Stomach smooth muscle (tissue), 2 donors: Measurements from ENCODE around the gene CFAP97D2.

Experiments used
- H3K27ac ChIP-seq: one replicate; pipeline ENCODE4 v1.7.0; 2013; ENCODE audit warnings: mild to moderate bottlenecking, low read length, inconsistent platforms
- H3K27me3 ChIP-seq, 2 donors: one replicate each; pipeline ENCODE4 v1.7.0; 2013; ENCODE audit warnings: low read length in 2 of 2; ENCODE audit not compliant: insufficient read depth in 2 of 2, control insufficient read depth in 1 of 2
- H3K36me3 ChIP-seq, 2 donors: one replicate each; pipeline ENCODE4 v1.7.0; 2013; ENCODE audit warnings: low read length in 2 of 2; ENCODE audit not compliant: control insufficient read depth in 2 of 2, insufficient read depth in 2 of 2
- H3K4me1 ChIP-seq: one replicate; pipeline ENCODE4 v1.7.0; 2013; ENCODE audit warnings: low read length; ENCODE audit not compliant: control insufficient read depth, insufficient read depth
- H3K4me3 ChIP-seq, 2 donors: one replicate each; pipeline ENCODE4 v1.7.0; 2013; ENCODE audit warnings: low read length in 2 of 2
- H3K9ac ChIP-seq, 2 donors: one replicate each; pipeline ENCODE4 v1.7.0; 2013; ENCODE audit warnings: low read length in 2 of 2, mild to moderate bottlenecking in 1 of 2
- H3K9me3 ChIP-seq, 2 donors: one replicate each; pipeline ENCODE4 v1.7.0; 2013; ENCODE audit warnings: low read length in 2 of 2; ENCODE audit not compliant: control insufficient read depth in 2 of 2
- donor health status: healthy.
- donor health status: Pancreatic carcinoma.

CFAP97D2 gene

GRCh38 chr13:114134944-114135610 lies 44.0 kb upstream of the CFAP97D2 start:
- peaks cover 23% of the 10 kb centered on the region for H3K4me1 ChIP-seq
- no peaks in the 10 kb centered on the region for H3K36me3 ChIP-seq
- H3K27me3 ChIP-seq, result no peaks in the 10 kb centered on the region
- H3K4me3 ChIP-seq, result no peak overlapping the region
- no peaks in the 10 kb centered on the region for H3K9me3 ChIP-seq
- H3K9ac ChIP-seq, result no peak overlapping the region
- no peak overlapping the region for H3K27ac ChIP-seq

GRCh38 chr13:114135731-114136171 lies 43.3 kb upstream of the CFAP97D2 start:
- Histone ChIP-seq H3K27me3 (no peaks in the 10 kb centered on the region), H3K9ac (no peak overlapping the region), H3K4me1 (peaks cover 16% of the 10 kb centered on the region), H3K9me3 (no peaks in the 10 kb centered on the region), H3K36me3 (no peaks in the 10 kb centered on the region), H3K27ac (no peak overlapping the region), H3K4me3 (no peak overlapping the region)

DNA sequence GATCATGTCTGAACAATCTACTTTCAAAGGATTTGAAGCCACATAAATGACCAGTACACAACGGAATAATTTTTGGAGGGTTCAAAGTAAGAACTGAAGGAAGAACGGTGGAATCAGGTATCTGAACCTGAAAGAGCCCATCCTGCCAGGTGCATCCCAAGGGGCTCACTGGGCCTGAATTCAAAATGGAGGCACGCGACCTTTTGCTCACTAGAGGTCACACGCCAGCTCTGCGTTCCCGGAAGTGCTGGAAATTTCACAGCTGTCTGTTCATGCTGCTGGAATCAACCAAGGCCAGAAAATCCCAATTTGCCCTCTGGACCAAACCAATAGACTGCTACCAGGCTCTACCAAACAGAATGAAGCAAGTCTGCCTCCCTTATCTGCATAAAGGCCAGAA lies 42.5 kb upstream of the CFAP97D2 start:
- no peaks in the 10 kb centered on the region for H3K9me3 ChIP-seq
- no peaks in the 10 kb centered on the region for H3K27me3 ChIP-seq
- no peak overlapping the region for H3K27ac ChIP-seq
- no peaks in the 10 kb centered on the region for H3K36me3 ChIP-seq
- H3K9ac ChIP-seq, result no peak overlapping the region
- no peak overlapping the region for H3K4me3 ChIP-seq
- H3K4me1 ChIP-seq, result peaks cover 8% of the 10 kb centered on the region

GRCh38 chr13:114140131-114140905 lies 38.7 kb upstream of the CFAP97D2 start:
- peaks cover 6% of the 10 kb centered on the region for H3K4me1 ChIP-seq
- H3K4me3 ChIP-seq, result no peak overlapping the region
- H3K36me3 ChIP-seq, result no peaks in the 10 kb centered on the region
- H3K27ac ChIP-seq, result no peak overlapping the region
- H3K27me3 ChIP-seq, result no peaks in the 10 kb centered on the region
- no peaks in the 10 kb centered on the region for H3K9me3 ChIP-seq
- no peak overlapping the region for H3K9ac ChIP-seq

- no peaks in the 10 kb centered on the region for H3K36me3 ChIP-seq
- H3K27ac ChIP-seq, result no peak overlapping the region
- H3K4me3 ChIP-seq, result no peak overlapping the region
- no peak overlapping the region for H3K9ac ChIP-seq
- no peaks in the 10 kb centered on the region for H3K9me3 ChIP-seq
- no peaks in the 10 kb centered on the region for H3K27me3 ChIP-seq
- H3K4me1 ChIP-seq, result peaks cover 6% of the 10 kb centered on the region
These were observed 38.2 kb upstream of the CFAP97D2 start for GRCh38 chr13:114140906-114141250.

GRCh38 chr13:114141261-114141996 lies 37.6 kb upstream of the CFAP97D2 start:
- Histone ChIP-seq H3K27ac (no peak overlapping the region), H3K27me3 (no peaks in the 10 kb centered on the region), H3K36me3 (no peaks in the 10 kb centered on the region), H3K9me3 (no peaks in the 10 kb centered on the region), H3K4me3 (no peak overlapping the region), H3K9ac (no peak overlapping the region), H3K4me1 (peaks cover 6% of the 10 kb centered on the region)

DNA sequence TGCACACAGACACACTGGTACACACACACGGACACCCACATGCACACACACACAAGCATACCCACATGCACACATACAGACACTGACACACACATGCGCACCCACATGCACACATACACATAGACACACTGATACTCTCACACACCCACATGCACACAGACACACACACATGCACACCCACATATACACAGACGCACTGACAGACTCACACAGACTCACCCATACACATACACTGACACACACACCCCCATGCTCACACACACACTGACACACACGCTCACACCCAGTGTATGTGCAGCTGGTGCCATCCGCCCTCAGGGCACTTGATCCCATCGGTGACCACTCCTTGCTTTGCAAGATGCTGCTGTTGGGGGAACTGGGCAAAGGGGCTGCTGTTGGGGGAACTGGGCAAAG lies 36.9 kb upstream of the CFAP97D2 start:
- H3K9ac ChIP-seq, result no peak overlapping the region
- no peaks in the 10 kb centered on the region for H3K27me3 ChIP-seq
- H3K27ac ChIP-seq, result no peak overlapping the region
- H3K4me1 ChIP-seq, result peaks cover 6% of the 10 kb centered on the region
- H3K36me3 ChIP-seq, result no peaks in the 10 kb centered on the region
- no peaks in the 10 kb centered on the region for H3K9me3 ChIP-seq
- no peak overlapping the region for H3K4me3 ChIP-seq

- H3K36me3 ChIP-seq, result no peaks in the 10 kb centered on the region
- H3K27ac ChIP-seq, result no peak overlapping the region
- H3K27me3 ChIP-seq, result no peaks in the 10 kb centered on the region
- H3K9me3 ChIP-seq, result no peaks in the 10 kb centered on the region
- H3K4me3 ChIP-seq, result no peak overlapping the region
- no peak overlapping the region for H3K9ac ChIP-seq
- H3K4me1 ChIP-seq, result peaks cover 6% of the 10 kb centered on the region
These were observed 36.2 kb upstream of the CFAP97D2 start for GRCh38 chr13:114142640-114143490.

GRCh38 chr13:114143806-114144605 lies 35.1 kb upstream of the CFAP97D2 start:
- no peak overlapping the region for H3K27ac ChIP-seq
- no peaks in the 10 kb centered on the region for H3K9me3 ChIP-seq
- H3K9ac ChIP-seq, result no peak overlapping the region
- no peaks in the 10 kb centered on the region for H3K36me3 ChIP-seq
- H3K4me3 ChIP-seq, result no peak overlapping the region
- H3K4me1 ChIP-seq, result peaks cover 6% of the 10 kb centered on the region
- H3K27me3 ChIP-seq, result no peaks in the 10 kb centered on the region
